ENCODE measurements around the gene LHX5. TPM values are rescaled to one million over a fixed set of nuclear protein-coding genes. Genes with fewer than 3 reads are reported as not detected.

The LHX5 gene
- total RNA-seq, 1 donor from 2014 or later: 1.5 TPM

- Mint-ChIP-seq H3K4me1 (no peaks in the 10 kb centered on the region), H3K4me3 (no peak overlapping the region), H3K36me3 (ENCODE audit: low read depth) (no peaks in the 10 kb centered on the region), H3K9me3 (no peaks in the 10 kb centered on the region), H3K27ac (ENCODE audit: unreplicated experiment) (no peak overlapping the region), H3K27me3 (ENCODE audit: low read depth) (peaks cover 70% of the 10 kb centered on the region)
- no peak for DNase-seq (ENCODE audit: low read depth, low spot score)
- no peak for TF ChIP-seq CTCF (conservative IDR thresholded peaks at IDR 0.05)
Measured at GRCh38 chr12:113448873-113449272, 22.8 kb downstream of the LHX5 start.

GRCh38 chr12:113445544-113446171 lies 26.0 kb downstream of the LHX5 start:
- H3K27me3 Mint-ChIP-seq (ENCODE audit: low read depth): peaks cover 65% of the 10 kb centered on the region
- TF ChIP-seq CTCF (conservative IDR thresholded peaks at IDR 0.05): no peak
- no peak overlapping the region for H3K4me3 Mint-ChIP-seq
- no peaks in the 10 kb centered on the region for H3K4me1 Mint-ChIP-seq
- no peaks in the 10 kb centered on the region for H3K36me3 Mint-ChIP-seq (ENCODE audit: low read depth)
- no peaks in the 10 kb centered on the region for H3K9me3 Mint-ChIP-seq
- no peak overlapping the region for H3K27ac Mint-ChIP-seq (ENCODE audit: unreplicated experiment)
- no peak for DNase-seq (ENCODE audit: low read depth, low spot score)

- no peak overlapping the region for H3K27ac Mint-ChIP-seq (ENCODE audit: unreplicated experiment)
Measured at GRCh38 chr12:113443030-113443539, 28.6 kb downstream of the LHX5 start.

GRCh38 chr12:113440947-113441782 lies 30.5 kb downstream of the LHX5 start:
- Mint-ChIP-seq H3K4me1 (no peaks in the 10 kb centered on the region), H3K36me3 (ENCODE audit: low read depth) (no peaks in the 10 kb centered on the region), H3K9me3 (no peaks in the 10 kb centered on the region), H3K27me3 (ENCODE audit: low read depth) (peaks cover 44% of the 10 kb centered on the region), H3K27ac (ENCODE audit: unreplicated experiment) (no peak overlapping the region), H3K4me3 (no peak overlapping the region)
- TF ChIP-seq CTCF (conservative IDR thresholded peaks at IDR 0.05): no peak
- DNase-seq (ENCODE audit: low read depth, low spot score): no peak

More at GRCh38 chr12:113443030-113443539, 28.6 kb downstream of the LHX5 start:
- DNase-seq (ENCODE audit: low read depth, low spot score): no peak
- no peak overlapping the region for H3K4me3 Mint-ChIP-seq
- H3K36me3 Mint-ChIP-seq (ENCODE audit: low read depth): no peaks in the 10 kb centered on the region
- H3K9me3 Mint-ChIP-seq: no peaks in the 10 kb centered on the region
- peaks cover 58% of the 10 kb centered on the region for H3K27me3 Mint-ChIP-seq (ENCODE audit: low read depth)
- TF ChIP-seq CTCF (conservative IDR thresholded peaks at IDR 0.05): no peak
- H3K4me1 Mint-ChIP-seq: no peaks in the 10 kb centered on the region

GRCh38 chr12:113440336-113440735 lies 31.3 kb downstream of the LHX5 start:
- no peaks in the 10 kb centered on the region for H3K9me3 Mint-ChIP-seq
- no peak overlapping the region for H3K4me3 Mint-ChIP-seq
- H3K4me1 Mint-ChIP-seq: no peaks in the 10 kb centered on the region
- H3K27me3 Mint-ChIP-seq (ENCODE audit: low read depth): peaks cover 35% of the 10 kb centered on the region
- TF ChIP-seq CTCF (conservative IDR thresholded peaks at IDR 0.05): no peak
- no peak overlapping the region for H3K27ac Mint-ChIP-seq (ENCODE audit: unreplicated experiment)
- DNase-seq (ENCODE audit: low read depth, low spot score): no peak
- H3K36me3 Mint-ChIP-seq (ENCODE audit: low read depth): no peaks in the 10 kb centered on the region

Data from neural crest cell (in vitro differentiated cells).